HUES64 (cell line): ENCODE results near the gene BCL11B.

Experiments used
- H3K27ac ChIP-seq: 2 replicates; pipeline ENCODE4 v1.7.0; 2013; ENCODE audit warnings: low read depth, low read length, inconsistent platforms
- H3K27me3 ChIP-seq: 2 replicates; pipeline ENCODE4 v1.6.1; 2013; ENCODE audit warnings: mild to moderate bottlenecking, low read length; ENCODE audit not compliant: insufficient read depth
- H3K36me3 ChIP-seq: 2 replicates; pipeline ENCODE4 v1.6.1; 2013; ENCODE audit warnings: mild to moderate bottlenecking, low read length; ENCODE audit not compliant: insufficient read depth
- H3K4me1 ChIP-seq: 2 replicates; pipeline ENCODE4 v1.6.1; 2013; ENCODE audit warnings: mild to moderate bottlenecking, low read length, moderate library complexity; ENCODE audit not compliant: insufficient read depth
- H3K4me3 ChIP-seq: 2 replicates; pipeline ENCODE4 v1.5.1; 2013; ENCODE audit warnings: mild to moderate bottlenecking, low read length, moderate library complexity
- H3K9ac ChIP-seq: 2 replicates; pipeline ENCODE4 v1.6.1; 2013; ENCODE audit warnings: mild to moderate bottlenecking, low read depth, low read length
- H3K9me3 ChIP-seq: 2 replicates; pipeline ENCODE4 v1.6.1; 2013; ENCODE audit warnings: low read depth, low read length; ENCODE audit not compliant: insufficient read depth
- WGBS: fragments of 150-250, 120-280 bp; methylation state at CpG from one replicate; pipeline ENCODE4 v1.1.7; 2013; ENCODE audit warnings: missing lambda C conversion rate; 5-methylcytosine and 5-hydroxymethylcytosine counted together

The BCL11B gene

DNA sequence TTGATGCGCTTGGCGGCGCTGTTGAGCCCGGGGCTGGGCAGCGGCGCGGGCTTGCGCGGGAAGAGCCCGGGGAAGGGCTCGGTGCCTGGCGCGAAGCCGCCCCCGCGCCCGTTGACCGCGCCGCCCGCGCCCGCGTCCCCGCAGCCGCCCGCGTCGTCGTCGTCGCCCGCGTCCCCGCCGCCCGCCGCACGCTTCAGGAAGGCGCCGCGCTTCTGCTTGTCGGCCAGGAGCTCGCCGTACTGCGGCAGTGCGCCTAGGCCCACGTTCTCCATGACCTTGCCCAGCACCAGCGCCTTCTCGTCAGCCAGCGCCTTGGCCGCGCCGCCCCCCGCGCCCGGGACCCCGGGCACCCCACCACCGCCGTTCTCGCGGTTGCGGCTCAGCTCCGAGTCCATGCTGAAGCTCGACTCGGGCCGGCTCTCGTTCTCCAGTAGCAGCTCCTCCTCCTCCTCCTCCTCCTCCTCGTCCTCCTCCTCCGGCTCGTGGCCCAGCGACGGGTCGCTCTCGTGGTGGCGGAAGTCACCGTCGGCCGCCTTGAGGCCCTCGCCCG, 97.2 kb downstream of the BCL11B start:
- 97% methylated on average over 81 of the region's 81 CpGs for WGBS
- Histone ChIP-seq H3K27ac (no peak overlapping the region), H3K9me3 (no peaks in the 10 kb centered on the region), H3K36me3 (0 out of 2 replicates have a peak, but pooled peaks cover 3% of the 10 kb centered on the region), H3K4me3 (no peak overlapping the region), H3K9ac (no peak overlapping the region), H3K4me1 (peaks cover 20% of the 10 kb centered on the region; the same call in 1 of the 2 replicates), H3K27me3 (no peaks in the 10 kb centered on the region)

DNA sequence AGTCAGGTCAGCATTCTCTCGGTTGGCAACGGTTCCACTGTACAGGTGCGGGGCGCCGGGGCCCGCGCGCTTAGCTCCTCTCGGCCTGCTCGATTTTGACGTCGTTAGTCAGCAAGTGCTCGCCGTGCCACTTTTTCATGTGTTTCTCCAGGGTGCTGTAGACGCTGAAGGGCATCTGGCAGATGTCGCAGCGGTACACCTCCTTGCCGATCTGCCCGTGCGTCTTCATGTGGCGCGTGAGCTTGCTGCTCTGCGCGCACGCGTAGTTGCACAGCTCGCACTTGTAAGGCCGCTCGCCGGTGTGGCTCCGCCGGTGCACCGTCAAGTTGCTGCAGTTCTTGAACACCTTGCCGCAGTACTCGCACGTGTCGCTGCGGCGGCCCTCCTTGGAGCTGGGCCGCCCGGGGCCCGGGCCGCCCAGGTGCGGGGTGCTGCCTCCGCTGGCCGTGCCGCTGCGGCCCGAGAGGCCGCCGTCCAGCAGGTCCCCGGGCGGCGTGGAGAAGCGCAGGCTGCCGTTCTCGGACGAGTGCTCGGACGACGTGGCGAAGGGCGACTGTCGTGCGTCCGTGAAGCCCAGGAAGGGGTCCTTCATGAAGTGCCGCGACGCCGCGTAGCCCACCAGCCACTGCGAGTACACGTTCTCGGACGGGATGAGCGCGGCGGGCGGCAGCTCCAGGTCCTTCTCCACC, 97.8 kb downstream of the BCL11B start:
- no peaks in the 10 kb centered on the region for H3K27me3 ChIP-seq
- H3K27ac ChIP-seq: no peak overlapping the region
- no peak overlapping the region for H3K4me3 ChIP-seq
- H3K9me3 ChIP-seq: no peaks in the 10 kb centered on the region
- H3K36me3 ChIP-seq: 0 out of 2 replicates have a peak, but pooled peaks cover 3% of the 10 kb centered on the region
- 96% methylated on average over 79 of the region's 79 CpGs for WGBS
- H3K4me1 ChIP-seq: peaks cover 21% of the 10 kb centered on the region; the same call in 1 of the 2 replicates
- H3K9ac ChIP-seq: no peak overlapping the region

DNA sequence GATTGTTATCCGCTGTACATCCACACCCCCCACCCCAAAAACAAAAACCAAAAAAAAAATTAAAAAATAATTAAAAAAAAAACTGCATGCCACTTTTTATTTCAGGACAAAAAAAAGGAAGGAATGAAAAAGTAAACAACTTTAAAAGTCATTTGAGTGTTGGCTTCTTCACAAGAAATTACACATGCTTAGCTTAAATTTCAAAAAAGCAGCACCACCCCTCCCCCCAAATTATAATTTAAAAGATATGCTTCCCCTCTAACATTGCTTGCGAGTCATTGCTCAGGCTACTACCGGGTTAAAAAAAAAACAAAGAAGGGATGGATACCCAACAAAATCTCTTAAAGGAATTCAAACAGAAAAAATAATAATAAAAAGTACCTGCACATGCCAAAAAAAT, 98.5 kb downstream of the BCL11B start:
- no peak overlapping the region for H3K27ac ChIP-seq
- no peaks in the 10 kb centered on the region for H3K27me3 ChIP-seq
- no peak overlapping the region for H3K4me3 ChIP-seq
- H3K36me3 ChIP-seq: 0 out of 2 replicates have a peak, but pooled peaks cover 3% of the 10 kb centered on the region
- 92% methylated on average over 3 of the region's 3 CpGs for WGBS
- no peaks in the 10 kb centered on the region for H3K9me3 ChIP-seq
- no peak overlapping the region for H3K9ac ChIP-seq
- peaks cover 18% of the 10 kb centered on the region; the same call in 1 of the 2 replicates for H3K4me1 ChIP-seq

DNA sequence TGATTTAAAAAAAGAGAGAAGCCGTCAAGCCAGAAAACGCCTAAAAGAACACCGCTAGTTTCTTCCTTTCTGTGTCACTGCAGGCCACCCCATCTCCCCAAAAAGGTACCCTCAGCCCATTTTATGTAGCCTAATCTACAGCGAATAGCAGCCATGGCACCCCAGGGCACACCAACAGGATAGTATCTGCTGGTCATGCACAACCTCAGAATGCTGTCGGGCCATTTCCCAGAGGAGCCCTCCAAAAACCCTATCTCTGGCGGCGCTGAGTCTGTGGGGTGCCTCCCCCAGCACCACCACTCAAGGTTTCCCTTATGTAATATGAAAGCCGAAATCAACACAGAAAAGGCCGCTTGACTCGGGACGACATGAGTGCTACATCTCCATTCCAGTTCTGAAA, 98.9 kb downstream of the BCL11B start:
- Histone ChIP-seq H3K4me1 (peaks cover 13% of the 10 kb centered on the region; the same call in 1 of the 2 replicates), H3K27me3 (no peaks in the 10 kb centered on the region)

DNA sequence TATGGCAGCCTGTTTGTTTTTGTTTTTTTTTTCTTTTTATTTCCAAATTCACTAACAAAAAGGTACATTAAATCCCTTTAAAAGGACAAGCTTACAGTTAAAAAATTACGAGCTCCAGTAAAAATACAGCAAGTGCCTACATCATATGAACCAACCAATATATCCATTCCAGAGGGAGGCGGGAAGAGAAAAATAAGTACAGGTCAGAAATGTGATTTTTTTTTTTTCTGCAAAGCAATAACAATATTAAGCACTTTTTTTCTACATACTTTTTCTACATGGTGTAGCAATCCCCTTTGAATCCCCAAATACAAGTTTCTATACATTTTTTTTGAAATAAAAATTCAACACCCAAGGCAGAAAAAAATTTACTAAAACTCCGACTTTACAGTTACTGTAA, 100.6 kb downstream of the BCL11B start:
- Histone ChIP-seq H3K36me3 (0 out of 2 replicates have a peak, but pooled peaks cover 3% of the 10 kb centered on the region), H3K9ac (no peak overlapping the region), H3K4me1 (peaks cover 11% of the 10 kb centered on the region; the same call in 1 of the 2 replicates), H3K4me3 (no peak overlapping the region), H3K27ac (no peak overlapping the region), H3K27me3 (no peaks in the 10 kb centered on the region), H3K9me3 (no peaks in the 10 kb centered on the region)
- WGBS: 82% methylated on average over 2 of the region's 3 CpGs

More for the DNA sequence above, 98.9 kb downstream of the BCL11B start:
- Histone ChIP-seq H3K9me3 (no peaks in the 10 kb centered on the region), H3K4me3 (no peak overlapping the region), H3K9ac (no peak overlapping the region), H3K27ac (no peak overlapping the region), H3K36me3 (0 out of 2 replicates have a peak, but pooled peaks cover 3% of the 10 kb centered on the region)
- WGBS: 92% methylated on average over 11 of the region's 11 CpGs

DNA sequence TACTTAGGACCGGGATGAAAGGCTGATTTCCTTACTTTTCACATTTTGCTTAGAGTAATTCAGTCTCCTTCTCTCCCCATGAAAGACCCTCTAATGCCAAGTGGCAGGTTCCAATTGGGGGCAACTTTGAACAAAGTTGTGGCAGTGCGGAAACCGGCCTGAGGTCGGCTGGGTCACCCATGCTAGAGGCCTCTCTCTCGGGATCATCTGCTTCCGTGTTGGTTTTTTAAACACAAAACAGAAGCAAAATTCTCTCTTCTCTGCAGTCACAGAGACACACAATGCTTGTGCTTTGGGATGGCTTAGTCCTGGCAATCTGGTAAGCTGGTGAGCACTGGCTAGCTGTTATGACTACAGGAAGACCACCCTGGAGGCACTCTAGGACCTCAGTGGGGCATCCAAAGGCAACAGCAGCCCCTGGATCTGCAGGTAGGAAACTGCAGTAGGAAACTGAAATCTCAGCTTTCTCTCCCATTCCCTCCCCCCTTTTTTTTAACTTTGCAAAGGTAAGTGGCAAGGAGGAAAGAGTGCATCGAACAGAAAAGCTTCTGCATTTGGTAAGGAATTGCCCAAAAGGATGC, 102.1 kb downstream of the BCL11B start:
- Histone ChIP-seq H3K27me3 (no peaks in the 10 kb centered on the region), H3K9me3 (no peaks in the 10 kb centered on the region), H3K27ac (no peak overlapping the region), H3K36me3 (0 out of 2 replicates have a peak, but pooled peaks cover 3% of the 10 kb centered on the region), H3K4me1 (peaks cover 11% of the 10 kb centered on the region; the same call in 1 of the 2 replicates), H3K4me3 (no peak overlapping the region), H3K9ac (no peak overlapping the region)
- WGBS: 85% methylated on average over 6 of the region's 7 CpGs

DNA sequence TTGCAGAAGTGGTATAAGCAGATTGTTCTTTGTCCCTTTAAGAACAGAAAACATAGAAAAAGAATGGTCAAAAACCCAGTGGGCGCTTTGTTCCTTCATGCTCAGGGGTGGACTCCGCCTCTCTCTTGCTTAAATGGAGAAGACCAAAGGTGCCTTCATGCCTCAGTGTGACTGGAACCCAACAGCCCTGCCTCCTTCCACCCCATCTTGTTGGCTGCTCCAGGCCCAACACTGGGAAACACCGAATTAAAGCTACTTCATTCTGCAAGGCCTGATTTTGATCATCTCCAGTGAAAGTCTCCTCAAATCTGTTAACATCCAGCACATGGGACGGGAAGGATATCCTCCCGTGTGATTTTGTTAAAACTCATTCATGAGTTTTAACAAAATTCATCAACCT, 103.7 kb downstream of the BCL11B start:
- Histone ChIP-seq H3K27ac (no peak overlapping the region), H3K4me1 (peaks cover 11% of the 10 kb centered on the region; the same call in 1 of the 2 replicates), H3K9ac (no peak overlapping the region), H3K9me3 (no peaks in the 10 kb centered on the region), H3K36me3 (no peaks in the 10 kb centered on the region), H3K27me3 (no peaks in the 10 kb centered on the region), H3K4me3 (no peak overlapping the region)
- 94% methylated on average over 5 of the region's 5 CpGs for WGBS

DNA sequence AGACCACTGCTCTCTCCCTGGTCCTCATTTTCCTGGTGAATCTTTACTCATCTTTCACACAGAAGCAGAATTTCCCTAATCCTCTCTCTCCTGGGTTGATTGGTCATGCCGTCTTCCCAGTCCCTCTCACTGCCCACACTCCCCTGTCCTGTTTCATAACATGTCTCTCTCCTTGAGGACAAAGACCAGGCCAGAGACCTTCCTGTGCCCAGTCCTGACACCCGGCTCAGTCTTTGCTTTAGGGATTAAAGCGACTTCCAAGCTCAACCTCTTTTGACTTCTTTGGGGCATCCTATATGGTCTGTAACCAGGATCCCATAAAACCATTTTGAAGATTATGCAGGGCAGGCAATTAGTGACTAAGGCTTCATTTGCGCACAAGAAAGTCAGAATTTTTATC, 105.5 kb downstream of the BCL11B start:
- H3K36me3 ChIP-seq: no peaks in the 10 kb centered on the region
- H3K4me3 ChIP-seq: no peak overlapping the region
- H3K9ac ChIP-seq: no peak overlapping the region
- H3K4me1 ChIP-seq: peaks cover 11% of the 10 kb centered on the region; the same call in 1 of the 2 replicates
- H3K9me3 ChIP-seq: no peaks in the 10 kb centered on the region
- 95% methylated on average over 4 of the region's 4 CpGs for WGBS
- no peak overlapping the region for H3K27ac ChIP-seq
- H3K27me3 ChIP-seq: no peaks in the 10 kb centered on the region

DNA sequence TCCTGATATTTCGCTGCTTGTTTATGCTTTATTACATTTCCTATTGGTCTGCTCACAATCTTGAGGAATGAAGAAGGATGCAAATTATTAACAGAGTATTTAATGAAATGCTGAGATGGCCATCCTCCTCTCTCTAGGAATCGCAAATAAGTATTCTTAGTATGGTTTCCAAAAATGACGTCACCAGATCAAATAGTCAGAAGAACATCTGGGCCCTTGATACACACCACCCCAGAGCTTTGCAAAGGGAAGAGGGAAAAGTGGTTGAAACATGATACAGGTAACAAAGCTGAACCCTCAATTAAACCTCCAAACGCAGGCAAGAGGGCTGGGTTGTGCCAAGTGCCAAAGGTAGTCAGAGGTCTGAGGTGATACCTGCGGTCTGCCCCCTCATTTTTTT, 107.3 kb downstream of the BCL11B start:
- Histone ChIP-seq H3K9me3 (no peaks in the 10 kb centered on the region), H3K27me3 (no peaks in the 10 kb centered on the region), H3K4me3 (no peak overlapping the region), H3K27ac (no peak overlapping the region), H3K9ac (no peak overlapping the region), H3K4me1 (no peaks in the 10 kb centered on the region), H3K36me3 (no peaks in the 10 kb centered on the region)
- 92% methylated on average over 5 of the region's 5 CpGs for WGBS

DNA sequence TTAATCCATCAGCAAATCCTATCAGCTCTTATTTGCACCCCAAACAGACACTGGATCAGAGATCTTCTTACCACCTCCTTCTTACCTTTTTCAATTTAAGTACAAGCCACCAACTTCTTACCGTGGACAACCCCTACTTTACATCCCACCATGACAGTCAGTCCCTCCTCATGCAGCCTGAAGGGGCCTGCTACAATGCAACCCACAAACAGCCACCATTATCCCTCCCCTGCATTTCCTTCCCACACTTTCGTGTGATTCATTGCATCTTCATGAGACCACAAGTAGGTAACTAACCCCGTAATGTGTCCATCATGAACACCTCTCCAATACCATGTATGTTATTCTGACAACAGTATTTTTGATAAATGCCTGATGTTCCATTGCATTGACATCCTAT, 108.6 kb downstream of the BCL11B start:
- no peaks in the 10 kb centered on the region for H3K27me3 ChIP-seq
- no peaks in the 10 kb centered on the region for H3K9me3 ChIP-seq
- H3K4me1 ChIP-seq: no peaks in the 10 kb centered on the region
- no peak overlapping the region for H3K27ac ChIP-seq
- H3K9ac ChIP-seq: no peak overlapping the region
- H3K36me3 ChIP-seq: no peaks in the 10 kb centered on the region
- H3K4me3 ChIP-seq: no peak overlapping the region
- 92% methylated on average over 3 of the region's 3 CpGs for WGBS
